Cardiac muscle cell (in vitro differentiated cells and primary cell): ENCODE results near the gene CDC37L1. TPM values are rescaled to one million over a fixed set of nuclear protein-coding genes. Genes with fewer than 3 reads are reported as not detected.

Source experiments
- DNase-seq, 2 donors: peaks; one replicate each; pipeline versions ENCODE4 v3.0.0 to v3.0.0-alpha.2; 2010 to 2017; ENCODE audit warnings: low read depth in 1 of 2, low spot score in 1 of 2
- H3K27ac ChIP-seq: fragments of 200-600 bp; sonication (generic); 2 replicates; pipeline ENCODE4 v1.5.1; 2016
- H3K27me3 ChIP-seq: fragments of 200-600 bp; sonication (generic); 2 replicates; pipeline ENCODE4 v1.6.0; 2016; ENCODE audit warnings: control low read depth
- H3K36me3 ChIP-seq: fragments of 200-600 bp; sonication (generic); 2 replicates; pipeline ENCODE4 v1.5.1; 2016; ENCODE audit warnings: control low read depth
- H3K4me1 ChIP-seq: fragments of 200-600 bp; sonication (generic); 2 replicates; pipeline ENCODE4 v1.8.1; 2017; ENCODE audit warnings: low read depth, mild to moderate bottlenecking, mixed run types
- H3K4me3 ChIP-seq: fragments of 200-600 bp; sonication (generic); 2 replicates; pipeline ENCODE4 v1.5.1; 2016; ENCODE audit warnings: mild to moderate bottlenecking
- H3K9me3 ChIP-seq: fragments of 200-600 bp; sonication (generic); 2 replicates; pipeline ENCODE4 v1.5.1; 2017; ENCODE audit warnings: low read depth, mild to moderate bottlenecking, control low read depth
- polyA plus RNA-seq: library from polyadenylated mRNA; unstranded; fragments of >200 nt; fragmentation: Nextera tagmentation; extraction: Ambion mirVana; gene quantifications from 2 replicates; pipeline ENCODE4 v1.2.1, GENCODE V29; 2016
- total RNA-seq: library from RNA; depleted of rRNA; stranded (reverse); fragments of >200 nt; gene quantifications from 2 replicates; pipeline ENCODE4 v1.2.3, GENCODE V29; 2016
- TF ChIP-seq, protein P1 (sequence below): IDR thresholded peaks from 2 replicates; pipeline ENCODE4 v1.5.1; 2012; ENCODE audit warnings: low read depth, mild to moderate bottlenecking, low read length

The CDC37L1 gene
- total and polyA plus RNA-seq, 2 experiments from 2014 or later, result 19.6 to 39.2 TPM

DNA sequence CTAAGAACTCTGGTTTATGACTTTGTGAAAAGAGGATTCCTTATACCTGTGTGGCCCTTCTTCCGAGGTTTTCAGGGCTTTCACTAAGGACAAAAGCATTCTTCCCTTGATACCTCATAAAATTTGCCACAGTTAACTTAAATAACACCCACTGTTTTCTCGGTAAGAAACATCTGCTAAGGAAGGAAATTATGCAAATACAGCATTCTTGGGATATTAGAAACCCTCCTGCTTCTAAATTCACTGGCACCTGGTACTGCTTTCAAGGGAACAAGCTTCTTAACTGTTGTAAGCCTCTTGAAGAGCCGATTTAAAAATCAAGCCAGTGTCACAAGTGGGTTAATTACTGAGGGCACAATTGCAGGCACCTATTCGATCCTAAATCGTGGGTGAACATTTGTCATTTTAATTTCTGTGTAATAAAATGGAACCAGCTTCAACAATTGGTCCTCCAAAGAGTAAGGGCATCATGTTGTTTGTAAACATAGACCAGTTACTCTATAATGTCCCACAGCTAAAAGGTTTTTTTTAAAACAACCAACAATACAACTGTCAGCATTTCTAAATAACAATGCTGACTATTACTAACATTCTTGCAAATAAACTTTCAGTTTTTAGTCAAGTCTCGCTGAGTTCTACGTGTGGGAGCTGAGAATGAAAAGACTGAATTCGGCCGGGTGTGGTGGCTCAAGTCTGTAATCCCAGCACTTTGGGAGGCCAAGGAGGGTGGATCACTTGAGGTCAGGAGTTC is 35.1 kb downstream of the CDC37L1 start:
- no peaks in the 10 kb centered on the region for H3K9me3 ChIP-seq
- no peak overlapping the region for H3K27ac ChIP-seq
- TF ChIP-seq, protein P1, sequence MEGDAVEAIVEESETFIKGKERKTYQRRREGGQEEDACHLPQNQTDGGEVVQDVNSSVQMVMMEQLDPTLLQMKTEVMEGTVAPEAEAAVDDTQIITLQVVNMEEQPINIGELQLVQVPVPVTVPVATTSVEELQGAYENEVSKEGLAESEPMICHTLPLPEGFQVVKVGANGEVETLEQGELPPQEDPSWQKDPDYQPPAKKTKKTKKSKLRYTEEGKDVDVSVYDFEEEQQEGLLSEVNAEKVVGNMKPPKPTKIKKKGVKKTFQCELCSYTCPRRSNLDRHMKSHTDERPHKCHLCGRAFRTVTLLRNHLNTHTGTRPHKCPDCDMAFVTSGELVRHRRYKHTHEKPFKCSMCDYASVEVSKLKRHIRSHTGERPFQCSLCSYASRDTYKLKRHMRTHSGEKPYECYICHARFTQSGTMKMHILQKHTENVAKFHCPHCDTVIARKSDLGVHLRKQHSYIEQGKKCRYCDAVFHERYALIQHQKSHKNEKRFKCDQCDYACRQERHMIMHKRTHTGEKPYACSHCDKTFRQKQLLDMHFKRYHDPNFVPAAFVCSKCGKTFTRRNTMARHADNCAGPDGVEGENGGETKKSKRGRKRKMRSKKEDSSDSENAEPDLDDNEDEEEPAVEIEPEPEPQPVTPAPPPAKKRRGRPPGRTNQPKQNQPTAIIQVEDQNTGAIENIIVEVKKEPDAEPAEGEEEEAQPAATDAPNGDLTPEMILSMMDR, result no peak
- H3K27me3 ChIP-seq, result no peaks in the 10 kb centered on the region
- no peaks in the 10 kb centered on the region for H3K4me1 ChIP-seq
- no peak overlapping the region for H3K4me3 ChIP-seq
- no peak for DNase-seq
- peaks cover 48% of the 10 kb centered on the region for H3K36me3 ChIP-seq

DNA sequence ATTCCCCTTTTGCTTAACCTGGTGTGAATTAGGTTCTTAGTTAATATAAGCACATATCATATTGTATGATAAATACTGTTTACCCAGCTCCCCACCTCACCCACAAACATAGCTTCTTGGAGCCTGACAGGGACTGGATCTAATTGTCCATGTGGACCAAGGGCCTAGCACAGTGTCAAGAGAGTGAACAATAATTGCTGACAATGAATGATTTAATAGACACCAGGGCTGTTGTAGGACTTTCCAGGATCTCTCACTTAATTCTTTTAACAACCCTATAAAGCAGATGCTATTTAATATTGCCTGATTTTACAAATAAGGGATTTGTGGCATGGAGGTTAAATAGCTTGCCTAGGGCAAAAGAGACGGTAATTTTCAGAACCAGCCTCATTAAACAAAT is 36.8 kb downstream of the CDC37L1 start:
- Histone ChIP-seq H3K4me1 (no peaks in the 10 kb centered on the region), H3K36me3 (peaks cover 51% of the 10 kb centered on the region), H3K9me3 (no peaks in the 10 kb centered on the region), H3K4me3 (no peak overlapping the region), H3K27ac (no peak overlapping the region), H3K27me3 (no peaks in the 10 kb centered on the region)
- no peak for DNase-seq
- TF ChIP-seq, protein P1, result no peak

DNA sequence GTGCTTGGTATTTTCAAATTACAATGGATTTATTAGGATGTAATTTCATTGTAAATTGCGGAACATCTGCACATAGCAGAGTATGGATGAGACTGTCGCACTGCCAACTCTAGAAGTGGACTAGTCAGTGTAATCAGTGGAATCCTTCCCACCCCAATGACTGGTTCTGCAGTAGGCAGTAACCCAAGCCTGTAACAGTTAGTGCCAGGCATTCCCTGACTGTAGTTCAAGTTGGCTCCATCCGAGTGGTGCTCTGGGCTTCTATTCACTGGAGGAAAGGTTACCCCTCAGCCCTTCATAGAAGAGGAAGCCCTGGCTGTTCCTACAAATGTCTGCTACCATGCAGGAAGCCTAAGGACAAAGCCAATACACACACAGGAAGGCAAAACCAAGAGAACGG is 38.4 kb downstream of the CDC37L1 start:
- TF ChIP-seq, protein P1, result no peak
- Histone ChIP-seq H3K4me1 (no peaks in the 10 kb centered on the region), H3K27ac (no peak overlapping the region), H3K4me3 (no peak overlapping the region), H3K9me3 (no peaks in the 10 kb centered on the region), H3K27me3 (no peaks in the 10 kb centered on the region), H3K36me3 (peaks cover 39% of the 10 kb centered on the region)
- no peak for DNase-seq

DNA sequence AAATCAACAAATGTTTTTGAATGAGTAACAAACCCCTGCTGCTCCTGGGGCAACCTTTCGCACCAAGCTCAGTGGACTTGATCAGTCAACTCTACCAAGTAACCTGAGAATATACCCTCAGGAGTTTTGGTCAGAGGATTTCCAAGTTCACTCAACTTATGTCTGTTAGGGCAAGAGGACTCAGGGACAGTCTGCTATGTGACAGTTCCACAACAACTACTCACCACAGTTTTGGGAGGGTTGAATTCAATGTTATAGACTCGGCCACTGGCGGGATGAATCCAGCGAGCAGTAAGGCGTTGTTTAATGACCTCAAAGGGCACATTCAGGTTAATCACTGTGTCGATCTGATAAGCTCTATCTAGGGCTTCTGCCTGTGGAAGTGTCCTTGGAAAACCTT is 39.5 kb downstream of the CDC37L1 start:
- H3K4me3 ChIP-seq, result no peak overlapping the region
- TF ChIP-seq, protein P1, result no peak
- no peak overlapping the region for H3K27ac ChIP-seq
- H3K9me3 ChIP-seq, result no peaks in the 10 kb centered on the region
- H3K27me3 ChIP-seq, result no peaks in the 10 kb centered on the region
- no peaks in the 10 kb centered on the region for H3K4me1 ChIP-seq
- no peak for DNase-seq
- H3K36me3 ChIP-seq, result peaks cover 37% of the 10 kb centered on the region

DNA sequence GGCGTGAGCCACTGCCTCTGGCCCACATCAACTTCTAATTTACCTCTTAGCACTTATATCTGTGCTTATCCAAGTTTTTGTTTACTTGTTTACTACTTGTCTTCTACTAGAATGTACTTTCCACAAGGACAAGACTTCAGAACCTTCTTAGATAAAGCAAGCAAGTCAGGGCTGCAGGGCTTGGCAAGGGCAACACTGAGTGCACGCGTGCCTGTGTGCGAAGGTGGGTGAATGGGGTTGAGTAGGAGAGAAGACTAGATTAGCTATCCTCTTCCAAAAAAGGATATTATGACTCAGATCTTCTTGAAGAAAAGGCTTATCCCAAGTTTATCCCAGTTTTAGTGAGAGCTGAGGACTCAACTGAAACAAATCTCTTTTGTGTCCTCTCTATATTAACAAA is 42.4 kb downstream of the CDC37L1 start:
- Histone ChIP-seq H3K27me3 (no peaks in the 10 kb centered on the region), H3K4me3 (no peak overlapping the region), H3K9me3 (no peaks in the 10 kb centered on the region), H3K36me3 (peaks cover 24% of the 10 kb centered on the region), H3K27ac (no peak overlapping the region), H3K4me1 (no peaks in the 10 kb centered on the region)
- TF ChIP-seq, protein P1, result no peak
- DNase-seq, result no peak
